ENCODE results near the gene NAA38. TPM values are rescaled to one million over a fixed set of nuclear protein-coding genes. Genes with fewer than 3 reads are reported as not detected.
"Not testable (repeated sequence)": the region's sequence is repeated elsewhere in the genome, so short reads cannot be mapped to it uniquely, and the experiment has no call there.

Gene NAA38
- total and polyA plus RNA-seq, 2 experiments from 2014 or later, result 17.1 to 74.8 TPM

DNA sequence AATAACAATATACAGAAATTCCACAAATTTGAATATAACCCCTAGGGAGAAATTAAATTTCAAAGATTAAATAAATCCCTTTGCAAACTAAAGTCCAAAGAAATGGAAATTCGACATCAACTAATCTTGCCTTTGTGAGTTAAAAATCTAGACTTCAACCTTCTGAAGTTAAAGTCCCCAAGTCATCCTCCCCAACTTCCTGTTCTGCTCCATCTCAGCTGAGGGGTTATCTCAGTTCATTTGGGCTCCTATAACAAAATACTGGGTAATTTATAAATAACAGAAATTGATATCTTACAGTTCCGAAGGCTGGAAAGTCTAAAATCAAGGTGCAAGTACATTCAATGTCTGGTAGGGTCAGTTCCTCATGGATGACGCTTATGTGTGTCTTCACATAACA is 46.1 kb downstream of the NAA38 start:
- no peaks in the 10 kb centered on the region; the same call in 2 of the 3 replicates for H3K36me3 Mint-ChIP-seq (ENCODE audit: low read depth)
- no peak for TF ChIP-seq POLR2AphosphoS5 (IDR thresholded peaks at IDR 0.05; ENCODE audit: low read depth)
- TF ChIP-seq, protein P1, sequence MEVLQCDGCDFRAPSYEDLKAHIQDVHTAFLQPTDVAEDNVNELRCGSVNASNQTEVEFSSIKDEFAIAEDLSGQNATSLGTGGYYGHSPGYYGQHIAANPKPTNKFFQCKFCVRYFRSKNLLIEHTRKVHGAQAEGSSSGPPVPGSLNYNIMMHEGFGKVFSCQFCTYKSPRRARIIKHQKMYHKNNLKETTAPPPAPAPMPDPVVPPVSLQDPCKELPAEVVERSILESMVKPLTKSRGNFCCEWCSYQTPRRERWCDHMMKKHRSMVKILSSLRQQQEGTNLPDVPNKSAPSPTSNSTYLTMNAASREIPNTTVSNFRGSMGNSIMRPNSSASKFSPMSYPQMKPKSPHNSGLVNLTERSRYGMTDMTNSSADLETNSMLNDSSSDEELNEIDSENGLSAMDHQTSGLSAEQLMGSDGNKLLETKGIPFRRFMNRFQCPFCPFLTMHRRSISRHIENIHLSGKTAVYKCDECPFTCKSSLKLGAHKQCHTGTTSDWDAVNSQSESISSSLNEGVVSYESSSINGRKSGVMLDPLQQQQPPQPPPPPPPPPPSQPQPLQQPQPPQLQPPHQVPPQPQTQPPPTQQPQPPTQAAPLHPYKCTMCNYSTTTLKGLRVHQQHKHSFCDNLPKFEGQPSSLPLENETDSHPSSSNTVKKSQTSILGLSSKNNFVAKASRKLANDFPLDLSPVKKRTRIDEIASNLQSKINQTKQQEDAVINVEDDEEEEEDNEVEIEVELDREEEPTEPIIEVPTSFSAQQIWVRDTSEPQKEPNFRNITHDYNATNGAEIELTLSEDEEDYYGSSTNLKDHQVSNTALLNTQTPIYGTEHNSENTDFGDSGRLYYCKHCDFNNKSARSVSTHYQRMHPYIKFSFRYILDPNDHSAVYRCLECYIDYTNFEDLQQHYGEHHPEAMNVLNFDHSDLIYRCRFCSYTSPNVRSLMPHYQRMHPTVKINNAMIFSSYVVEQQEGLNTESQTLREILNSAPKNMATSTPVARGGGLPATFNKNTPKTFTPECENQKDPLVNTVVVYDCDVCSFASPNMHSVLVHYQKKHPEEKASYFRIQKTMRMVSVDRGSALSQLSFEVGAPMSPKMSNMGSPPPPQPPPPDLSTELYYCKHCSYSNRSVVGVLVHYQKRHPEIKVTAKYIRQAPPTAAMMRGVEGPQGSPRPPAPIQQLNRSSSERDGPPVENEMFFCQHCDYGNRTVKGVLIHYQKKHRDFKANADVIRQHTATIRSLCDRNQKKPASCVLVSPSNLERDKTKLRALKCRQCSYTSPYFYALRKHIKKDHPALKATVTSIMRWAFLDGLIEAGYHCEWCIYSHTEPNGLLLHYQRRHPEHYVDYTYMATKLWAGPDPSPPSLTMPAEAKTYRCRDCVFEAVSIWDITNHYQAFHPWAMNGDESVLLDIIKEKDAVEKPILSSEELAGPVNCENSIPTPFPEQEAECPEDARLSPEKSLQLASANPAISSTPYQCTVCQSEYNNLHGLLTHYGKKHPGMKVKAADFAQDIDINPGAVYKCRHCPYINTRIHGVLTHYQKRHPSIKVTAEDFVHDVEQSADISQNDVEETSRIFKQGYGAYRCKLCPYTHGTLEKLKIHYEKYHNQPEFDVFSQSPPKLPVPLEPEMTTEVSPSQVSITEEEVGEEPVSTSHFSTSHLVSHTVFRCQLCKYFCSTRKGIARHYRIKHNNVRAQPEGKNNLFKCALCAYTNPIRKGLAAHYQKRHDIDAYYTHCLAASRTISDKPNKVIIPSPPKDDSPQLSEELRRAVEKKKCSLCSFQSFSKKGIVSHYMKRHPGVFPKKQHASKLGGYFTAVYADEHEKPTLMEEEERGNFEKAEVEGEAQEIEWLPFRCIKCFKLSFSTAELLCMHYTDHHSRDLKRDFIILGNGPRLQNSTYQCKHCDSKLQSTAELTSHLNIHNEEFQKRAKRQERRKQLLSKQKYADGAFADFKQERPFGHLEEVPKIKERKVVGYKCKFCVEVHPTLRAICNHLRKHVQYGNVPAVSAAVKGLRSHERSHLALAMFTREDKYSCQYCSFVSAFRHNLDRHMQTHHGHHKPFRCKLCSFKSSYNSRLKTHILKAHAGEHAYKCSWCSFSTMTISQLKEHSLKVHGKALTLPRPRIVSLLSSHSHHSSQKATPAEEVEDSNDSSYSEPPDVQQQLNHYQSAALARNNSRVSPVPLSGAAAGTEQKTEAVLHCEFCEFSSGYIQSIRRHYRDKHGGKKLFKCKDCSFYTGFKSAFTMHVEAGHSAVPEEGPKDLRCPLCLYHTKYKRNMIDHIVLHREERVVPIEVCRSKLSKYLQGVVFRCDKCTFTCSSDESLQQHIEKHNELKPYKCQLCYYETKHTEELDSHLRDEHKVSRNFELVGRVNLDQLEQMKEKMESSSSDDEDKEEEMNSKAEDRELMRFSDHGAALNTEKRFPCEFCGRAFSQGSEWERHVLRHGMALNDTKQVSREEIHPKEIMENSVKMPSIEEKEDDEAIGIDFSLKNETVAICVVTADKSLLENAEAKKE (CRISPR knock-in tag; IDR thresholded peaks at IDR 0.05), result no peak
- TF ChIP-seq CREB1 (CRISPR knock-in tag; IDR thresholded peaks at IDR 0.05; ENCODE audit: low read depth), result no peak
- H4K20me1 ChIP-seq (replicated peaks; ENCODE audit: insufficient read depth), result no peaks in the 10 kb centered on the region
- H3K36me3 ChIP-seq (ENCODE audit: insufficient read depth), result no peaks in the 10 kb centered on the region
- no peaks in the 10 kb centered on the region; the same call in 2 of the 3 replicates for H3K4me1 Mint-ChIP-seq
- H3K27me3 ChIP-seq (ENCODE audit: insufficient read depth), result no peaks in the 10 kb centered on the region
- H3K27ac ChIP-seq (ENCODE audit: low read depth), result no peak overlapping the region
- DNase-seq (ENCODE audit: low spot score) (no peak), ATAC-seq (no peak)
- H3K27me3 Mint-ChIP-seq (ENCODE audit: insufficient read depth, low read depth, poor library complexity), result peaks cover 5% of the 10 kb centered on the region
- no peaks in the 10 kb centered on the region for H3K9me3 Mint-ChIP-seq
- no peaks in the 10 kb centered on the region for H3F3A ChIP-seq (replicated peaks; ENCODE audit: low read depth)
- no peak overlapping the region for H2AFZ ChIP-seq
- no peak overlapping the region for H3K4me3 Mint-ChIP-seq
- no peaks in the 10 kb centered on the region for H3K4me1 ChIP-seq (ENCODE audit: insufficient read depth)
- no peak overlapping the region for H3K4me3 ChIP-seq
- H3K4me2 ChIP-seq, result no peak overlapping the region
- H3K27ac Mint-ChIP-seq, result no peak overlapping the region
- H3K9me2 ChIP-seq (ENCODE audit: insufficient read depth), result no peaks in the 10 kb centered on the region
- no peaks in the 10 kb centered on the region for H3K79me2 ChIP-seq (replicated peaks; ENCODE audit: insufficient read depth)

DNA sequence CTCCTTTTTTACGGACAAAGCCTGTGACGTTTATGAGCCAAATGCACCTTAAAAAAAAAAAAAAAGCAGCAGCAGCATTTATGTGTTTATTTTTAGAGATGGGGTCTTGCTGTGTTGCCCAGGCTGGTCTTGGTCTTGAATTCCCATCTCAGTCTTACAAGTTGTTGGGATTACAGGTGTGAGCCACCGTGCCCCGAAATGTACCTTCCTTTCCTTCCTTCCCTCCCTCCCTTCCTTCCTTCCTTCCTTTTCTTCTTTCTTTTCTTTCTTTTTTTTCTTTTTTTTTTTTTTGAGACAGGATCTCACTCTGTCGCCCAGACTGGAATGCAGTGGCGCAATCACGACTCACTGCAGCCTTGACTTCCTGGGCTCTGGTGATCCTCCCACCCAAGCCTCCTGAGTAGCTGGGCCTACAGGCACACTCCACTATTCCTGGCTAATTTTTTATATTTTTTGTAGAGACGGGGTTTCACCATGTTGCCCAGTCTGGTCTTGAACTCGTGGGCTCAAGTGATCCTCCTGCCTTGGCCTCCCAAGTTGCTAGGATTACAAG is 47.5 kb downstream of the NAA38 start:
- not testable (repeated sequence) for H2AFZ ChIP-seq

More for the DNA sequence above, 47.5 kb downstream of the NAA38 start:
- not testable (repeated sequence) for H3K9me2 ChIP-seq (ENCODE audit: insufficient read depth); H3F3A ChIP-seq (replicated peaks; ENCODE audit: low read depth); H3K4me1 Mint-ChIP-seq; H3K79me2 ChIP-seq (replicated peaks; ENCODE audit: insufficient read depth); H3K4me2 ChIP-seq; H3K4me1 ChIP-seq (ENCODE audit: insufficient read depth); H3K4me3 ChIP-seq; H3K27me3 ChIP-seq (ENCODE audit: insufficient read depth); H3K27me3 Mint-ChIP-seq (ENCODE audit: insufficient read depth, low read depth, poor library complexity); H4K20me1 ChIP-seq (replicated peaks; ENCODE audit: insufficient read depth); H3K36me3 Mint-ChIP-seq (ENCODE audit: low read depth); DNase-seq (ENCODE audit: low spot score); ATAC-seq; H3K27ac ChIP-seq (ENCODE audit: low read depth); H3K27ac Mint-ChIP-seq; H3K36me3 ChIP-seq (ENCODE audit: insufficient read depth); H3K4me3 Mint-ChIP-seq; H3K9me3 Mint-ChIP-seq
